ENCODE results near the gene IVD.

IVD gene

DNA sequence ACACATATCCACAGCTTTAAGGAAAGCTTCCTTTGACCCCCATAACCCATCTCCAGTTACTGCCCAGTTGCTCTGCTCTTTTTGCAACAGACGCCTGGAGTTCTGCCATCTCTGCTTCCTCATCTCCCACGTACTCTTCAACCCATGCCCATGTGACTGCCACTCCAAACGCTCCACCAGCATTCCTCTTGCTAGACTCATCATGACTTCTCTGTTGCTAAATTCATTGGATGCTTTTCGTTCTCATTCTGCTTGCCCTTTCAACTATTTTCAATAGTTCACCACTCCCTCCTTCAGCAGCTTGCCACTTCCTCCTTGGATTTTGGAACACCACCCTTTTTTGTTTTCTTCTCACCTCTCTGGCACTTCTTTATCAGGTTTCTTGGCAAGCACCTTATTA, 25.7 kb upstream of the IVD start:
- TF ChIP-seq, protein P1, sequence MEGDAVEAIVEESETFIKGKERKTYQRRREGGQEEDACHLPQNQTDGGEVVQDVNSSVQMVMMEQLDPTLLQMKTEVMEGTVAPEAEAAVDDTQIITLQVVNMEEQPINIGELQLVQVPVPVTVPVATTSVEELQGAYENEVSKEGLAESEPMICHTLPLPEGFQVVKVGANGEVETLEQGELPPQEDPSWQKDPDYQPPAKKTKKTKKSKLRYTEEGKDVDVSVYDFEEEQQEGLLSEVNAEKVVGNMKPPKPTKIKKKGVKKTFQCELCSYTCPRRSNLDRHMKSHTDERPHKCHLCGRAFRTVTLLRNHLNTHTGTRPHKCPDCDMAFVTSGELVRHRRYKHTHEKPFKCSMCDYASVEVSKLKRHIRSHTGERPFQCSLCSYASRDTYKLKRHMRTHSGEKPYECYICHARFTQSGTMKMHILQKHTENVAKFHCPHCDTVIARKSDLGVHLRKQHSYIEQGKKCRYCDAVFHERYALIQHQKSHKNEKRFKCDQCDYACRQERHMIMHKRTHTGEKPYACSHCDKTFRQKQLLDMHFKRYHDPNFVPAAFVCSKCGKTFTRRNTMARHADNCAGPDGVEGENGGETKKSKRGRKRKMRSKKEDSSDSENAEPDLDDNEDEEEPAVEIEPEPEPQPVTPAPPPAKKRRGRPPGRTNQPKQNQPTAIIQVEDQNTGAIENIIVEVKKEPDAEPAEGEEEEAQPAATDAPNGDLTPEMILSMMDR (conservative IDR thresholded peaks at IDR 0.05): no peak
- TF ChIP-seq ZFX (IDR thresholded peaks at IDR 0.05): no peak
- H3K27ac ChIP-seq: no peak overlapping the region

DNA sequence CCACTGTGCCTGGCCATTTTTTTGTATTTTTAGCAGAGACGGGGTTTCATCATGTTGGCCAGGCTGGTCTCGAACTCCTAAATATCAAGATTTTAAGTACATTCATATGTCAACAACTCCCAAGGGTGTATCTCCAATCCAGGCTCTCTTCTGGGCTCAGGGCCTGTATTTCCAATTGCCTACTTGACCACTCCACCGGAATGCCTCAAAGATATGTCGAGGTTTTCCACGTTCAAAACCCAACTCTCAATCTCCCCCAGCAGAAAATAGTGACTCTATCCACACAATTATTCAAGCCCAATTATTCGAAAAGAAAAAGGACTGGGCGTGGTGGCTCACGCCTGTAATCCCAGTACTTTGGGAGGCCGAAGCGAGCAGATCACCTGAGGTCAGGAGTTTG, 25.0 kb upstream of the IVD start:
- TF ChIP-seq, protein P1 (conservative IDR thresholded peaks at IDR 0.05): no peak
- TF ChIP-seq ZFX (IDR thresholded peaks at IDR 0.05): no peak
- no peak overlapping the region for H3K27ac ChIP-seq

DNA sequence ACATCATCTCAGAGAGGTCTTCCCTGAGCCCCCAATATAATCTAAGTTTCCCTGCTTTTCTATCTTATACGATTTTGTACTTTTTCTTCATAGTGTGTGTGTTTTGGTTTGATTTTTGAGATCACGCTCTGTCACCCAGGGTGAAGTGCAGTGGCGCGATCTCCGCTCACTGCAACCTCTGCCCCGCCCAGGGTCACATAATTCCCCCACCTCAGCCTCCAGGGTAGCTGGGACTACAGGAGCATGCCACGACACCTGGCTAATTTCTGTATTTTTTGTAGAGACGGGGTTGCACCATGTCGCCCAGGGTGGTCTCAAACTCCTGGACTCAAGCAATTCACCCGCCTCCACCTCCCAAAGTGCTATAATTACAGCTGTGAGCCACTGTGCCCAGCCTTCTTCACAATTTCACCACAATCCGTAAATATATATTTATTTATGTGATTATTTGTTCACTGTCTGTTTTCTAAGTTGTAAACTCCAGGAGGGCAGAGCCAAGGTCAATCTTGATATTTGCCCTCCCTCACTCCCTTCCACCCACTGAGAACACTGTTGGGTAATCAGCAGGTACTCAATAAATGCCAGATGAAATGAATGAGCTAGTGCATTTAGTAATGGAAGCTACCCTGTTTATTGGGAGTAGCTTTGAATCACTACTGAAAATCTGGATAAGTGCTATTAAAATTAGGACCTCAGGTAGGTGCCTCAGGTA, 23.6 kb upstream of the IVD start:
- no peak for TF ChIP-seq ZFX (IDR thresholded peaks at IDR 0.05)
- TF ChIP-seq, protein P1 (conservative IDR thresholded peaks at IDR 0.05): no peak
- peak overlapping the region; percentile 90; the same call in 1 of the 2 replicates for H3K27ac ChIP-seq

DNA sequence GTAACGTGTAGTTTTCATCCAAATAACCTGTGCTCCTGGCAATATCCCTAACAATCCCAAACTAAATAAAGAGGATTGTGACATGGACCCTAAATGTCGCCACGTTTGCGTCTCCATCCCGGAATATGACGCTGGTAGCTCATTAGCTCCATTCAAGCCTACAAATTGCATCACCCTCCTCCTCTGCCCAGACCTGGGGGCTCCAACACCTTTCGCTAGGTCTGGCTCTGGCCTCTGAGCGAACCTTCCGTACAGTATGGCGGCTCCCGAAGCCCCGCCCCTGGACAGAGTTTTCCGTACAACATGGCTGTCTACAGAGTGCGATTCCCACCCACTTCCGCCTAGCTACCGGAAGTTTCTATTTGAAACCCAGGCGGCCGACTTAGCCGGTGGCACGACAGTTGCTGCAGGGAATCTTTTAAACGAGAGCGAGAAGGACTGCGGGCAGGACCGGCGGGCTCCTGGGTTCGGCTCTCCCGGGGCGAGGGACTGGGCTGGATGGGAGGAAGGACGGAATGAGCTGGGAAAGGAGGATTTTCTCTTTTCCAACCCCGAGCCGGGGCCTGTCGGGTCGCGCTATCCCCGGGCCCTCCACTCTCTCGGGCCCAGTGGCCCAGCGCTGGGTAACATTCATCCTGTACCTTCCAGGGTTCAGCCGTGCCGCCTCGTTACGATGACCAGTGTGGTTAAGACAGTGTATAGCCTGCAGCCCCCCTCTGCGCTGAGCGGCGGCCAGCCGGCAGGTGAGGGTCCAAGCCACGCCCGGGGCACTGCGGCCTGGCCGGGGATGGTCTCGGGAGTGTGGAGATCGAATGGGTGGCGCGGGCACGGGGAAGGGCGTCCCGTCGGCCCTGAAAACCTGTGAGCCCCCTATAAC, 22.8 kb upstream of the IVD start, which contains the start of gene KNSTRN:
KNSTRN (plus strand) TSS at position 142 of the 877 bp plus-strand sequence; CDS start at position 257, 115 bp downstream.
- peak; percentile 96 for TF ChIP-seq ZFX (IDR thresholded peaks at IDR 0.05)
- TF ChIP-seq, protein P1 (conservative IDR thresholded peaks at IDR 0.05): no peak
- H3K27ac ChIP-seq: peak within 1 kb of the TSS; percentile 90

DNA sequence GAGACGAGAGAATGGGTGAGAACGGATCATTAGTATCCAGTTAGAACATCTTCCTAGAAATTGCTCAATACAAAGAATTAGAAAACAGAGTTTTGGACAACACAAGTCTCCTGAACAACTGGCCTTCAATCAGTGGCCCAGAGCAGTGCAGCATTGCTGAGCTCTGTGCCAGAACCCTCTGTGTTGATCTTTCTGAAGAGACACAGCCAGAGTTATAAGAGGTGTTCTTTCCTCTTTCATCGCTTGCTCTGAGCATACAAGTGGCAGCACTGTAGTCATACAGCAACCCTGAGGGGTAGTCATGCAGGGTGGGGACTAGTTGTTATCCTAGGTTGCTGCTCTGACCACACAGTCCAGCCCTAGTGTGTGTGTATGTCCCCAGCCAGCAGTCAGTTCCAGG, 19.1 kb upstream of the IVD start:
- no peak overlapping the region; the same call in 1 of the 2 replicates for H3K27ac ChIP-seq
- no peak for TF ChIP-seq ZFX (IDR thresholded peaks at IDR 0.05)
- TF ChIP-seq, protein P1 (conservative IDR thresholded peaks at IDR 0.05): no peak

DNA sequence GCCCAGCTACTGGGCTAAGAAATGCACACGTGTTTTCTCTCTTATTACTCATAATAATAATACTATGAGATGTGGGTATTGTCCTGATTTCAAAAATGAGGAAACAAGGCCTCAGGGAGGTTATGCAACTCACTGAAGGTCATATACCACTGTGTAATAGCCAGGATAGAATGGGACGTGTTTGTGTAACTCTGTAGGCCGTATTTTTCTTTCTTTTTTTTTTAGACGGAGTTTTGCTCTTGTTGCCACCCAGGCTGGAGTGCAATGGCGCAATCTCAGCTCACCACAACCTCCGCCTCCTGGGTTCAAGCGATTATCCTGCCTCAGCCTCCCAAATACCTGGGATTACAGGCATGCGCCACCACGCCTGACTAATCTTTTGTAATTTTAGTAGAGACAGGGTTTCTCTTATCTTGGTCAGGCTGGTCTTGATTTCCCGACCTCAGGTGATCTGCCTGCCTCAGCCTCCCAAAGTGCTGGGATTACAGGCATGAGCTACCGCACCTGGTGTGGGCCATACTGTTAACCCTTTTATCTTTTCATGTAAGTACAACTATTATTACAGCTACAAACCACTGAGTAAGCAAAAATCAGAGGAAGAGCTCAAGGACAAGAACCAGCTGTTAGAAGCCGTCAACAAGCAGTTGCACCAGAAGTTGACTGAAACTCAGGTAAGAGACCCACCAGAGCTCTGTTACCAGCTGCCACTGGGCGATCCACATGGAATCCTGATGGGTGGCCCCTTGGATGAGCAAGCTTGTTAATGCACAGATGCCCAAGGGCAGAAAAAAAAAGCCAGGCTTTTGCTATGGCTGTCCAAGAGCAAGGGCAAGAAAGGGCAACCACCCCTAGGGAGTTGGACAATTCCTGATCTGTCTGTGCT, 16.4 kb upstream of the IVD start:
- H3K27ac ChIP-seq: peak overlapping the region; percentile 86
- TF ChIP-seq ZFX (IDR thresholded peaks at IDR 0.05): no peak
- TF ChIP-seq, protein P1 (conservative IDR thresholded peaks at IDR 0.05): no peak
